H1 (cell line): ENCODE results near the gene SND1. TPM values are rescaled to one million over a fixed set of nuclear protein-coding genes. Genes with fewer than 3 reads are reported as not detected.

Experiments
- CTCF ChIA-PET: fragments of 300-600 bp; sonication (Branson Sonifier 250); formaldehyde crosslinking; loops from one replicate; lab custom pipeline; 2021; ENCODE audit not compliant: partially characterized antibody; lab: Charles Lee
- POLR2A ChIA-PET: fragments of 300-600 bp; sonication (Branson Sonifier 250); formaldehyde crosslinking; loops from one replicate; lab custom pipeline; 2021; ENCODE audit warnings: inconsistent platforms; ENCODE audit not compliant: partially characterized antibody; lab: Charles Lee
- DNase-seq, 2 experiments: peaks; one replicate each; pipeline versions ENCODE4 v3.0.0 to v3.0.0-alpha.2; 2010 to 2022; ENCODE audit warnings: low spot score in 2 of 2, low read depth in 1 of 2, mixed read lengths in 1 of 2
- FAIRE-seq: peaks from 2 replicates; lab custom pipeline; 2011; peaks lifted over from hg19 to GRCh38; lab: Jason Lieb, UNC
- H2AFZ ChIP-seq: 2 replicates; pipeline ENCODE4 v1.8.1; 2012; ENCODE audit warnings: low read length, inconsistent platforms
- H2AK5ac ChIP-seq: 2 replicates; pipeline ENCODE4 v1.6.1; 2013; ENCODE audit warnings: low read depth, low read length
- H2BK120ac ChIP-seq: replicated peaks from 2 replicates; pipeline ENCODE3; 2013; ENCODE audit warnings: low read depth, low read length, inconsistent platforms
- H2BK12ac ChIP-seq: 2 replicates; pipeline ENCODE4 v1.6.1; 2013; ENCODE audit warnings: low read depth, low read length
- H2BK15ac ChIP-seq: 2 replicates; pipeline ENCODE4 v1.6.1; 2013; ENCODE audit warnings: low read length
- H2BK20ac ChIP-seq: 2 replicates; pipeline ENCODE4 v1.6.1; 2013; ENCODE audit warnings: low read length
- H2BK5ac ChIP-seq: 2 replicates; pipeline ENCODE4 v1.6.1; 2013; ENCODE audit warnings: low read depth, low read length
- H3K14ac ChIP-seq: 2 replicates; pipeline ENCODE4 v1.6.1; 2013; ENCODE audit warnings: inconsistent platforms; ENCODE audit not compliant: insufficient read length
- H3K18ac ChIP-seq: 2 replicates; pipeline ENCODE4 v1.6.1; 2013; ENCODE audit warnings: low read length; ENCODE audit errors: extremely low read depth
- H3K23ac ChIP-seq: 2 replicates; pipeline ENCODE4 v1.6.1; 2013; ENCODE audit warnings: inconsistent platforms; ENCODE audit not compliant: insufficient read length
- H3K23me2 ChIP-seq: 2 replicates; pipeline ENCODE4 v1.6.1; 2013; ENCODE audit warnings: low read depth, low read length
- H3K27ac ChIP-seq: 2 replicates; pipeline ENCODE4 v1.6.1; 2011; ENCODE audit warnings: low read depth, low read length, inconsistent platforms
- H3K27me3 ChIP-seq, 4 experiments: replicated peaks in 1 of 4; 1 replicate in 1 of 4; 2 replicates in 3 of 4; pipeline versions ENCODE4 v1.6.1 to v1.8.1; 2011 to 2013; ENCODE audit warnings: low read length in 3 of 4, mild to moderate bottlenecking in 3 of 4, inconsistent platforms in 2 of 4, mixed read lengths in 2 of 4, moderate library complexity in 1 of 4; ENCODE audit not compliant: control insufficient read depth in 3 of 4, insufficient read depth in 3 of 4; ENCODE audit errors: extremely low read depth in 1 of 4
- H3K36me3 ChIP-seq, 4 experiments: 2 replicates each; pipeline versions ENCODE4 v1.6.1 to v1.8.1; 2011 to 2013; ENCODE audit warnings: mild to moderate bottlenecking in 4 of 4, low read length in 3 of 4, moderate library complexity in 2 of 4, control low read depth in 1 of 4, inconsistent platforms in 1 of 4; ENCODE audit not compliant: insufficient read depth in 4 of 4, control insufficient read depth in 2 of 4
- H3K4ac ChIP-seq: replicated peaks from 2 replicates; pipeline ENCODE3; 2013; ENCODE audit warnings: low read length, low read depth, mixed read lengths, inconsistent platforms; ENCODE audit not compliant: insufficient read length
- H3K4me1 ChIP-seq, 4 experiments: replicated peaks in 1 of 4; 1 replicate in 1 of 4; 2 replicates in 3 of 4; pipeline versions ENCODE4 v1.6.1 to v1.8.1; 2011 to 2013; ENCODE audit warnings: low read length in 3 of 4, inconsistent platforms in 2 of 4, mixed read lengths in 1 of 4; ENCODE audit not compliant: insufficient read depth in 4 of 4, control insufficient read depth in 3 of 4
- H3K4me2 ChIP-seq, 2 experiments: 2 replicates each; pipeline versions ENCODE4 v1.6.1 to v1.8.1; 2011 to 2013; ENCODE audit warnings: low read depth in 2 of 2, low read length in 2 of 2, control low read depth in 1 of 2, inconsistent platforms in 1 of 2, mild to moderate bottlenecking in 1 of 2; ENCODE audit not compliant: insufficient read depth in 1 of 2
- H3K4me3 ChIP-seq, 4 experiments: fragments of 200-600, 300-600 bp in 1 of 4; sonication (generic), shearing (Covaris generic), sonication (Bioruptor Twin) in 1 of 4; 2 replicates each; pipeline versions ENCODE4 v1.5.1 to v1.8.1; 2011 to 2016; ENCODE audit warnings: low read length in 4 of 4, low read depth in 3 of 4, control low read depth in 2 of 4, inconsistent platforms in 2 of 4, mild to moderate bottlenecking in 2 of 4, mixed read lengths in 1 of 4, moderate library complexity in 1 of 4; ENCODE audit not compliant: insufficient read depth in 2 of 4; ENCODE audit errors: extremely low read depth in 1 of 4
- H3K56ac ChIP-seq: replicated peaks from 2 replicates; pipeline ENCODE3; 2013; ENCODE audit warnings: low read depth, mild to moderate bottlenecking, mixed read lengths, low read length, inconsistent platforms; ENCODE audit not compliant: insufficient read length
- H3K79me1 ChIP-seq: 2 replicates; pipeline ENCODE4 v1.6.1; 2013; ENCODE audit warnings: low read depth, low read length, control low read depth
- H3K79me2 ChIP-seq, 2 experiments: 2 replicates each; pipeline versions ENCODE4 v1.6.1 to v1.8.1; 2012 to 2013; ENCODE audit warnings: low read length in 2 of 2, mild to moderate bottlenecking in 2 of 2, inconsistent platforms in 1 of 2; ENCODE audit not compliant: insufficient read depth in 2 of 2, control insufficient read depth in 1 of 2
- H3K9ac ChIP-seq, 4 experiments: replicated peaks in 1 of 4; 1 replicate in 1 of 4; 2 replicates in 3 of 4; pipeline versions ENCODE4 v1.6.1 to v1.8.1; 2011 to 2013; ENCODE audit warnings: low read depth in 3 of 4, low read length in 3 of 4, control low read depth in 2 of 4, mild to moderate bottlenecking in 2 of 4, moderate library complexity in 2 of 4, inconsistent platforms in 1 of 4; ENCODE audit errors: extremely low read depth in 1 of 4
- H3K9me3 ChIP-seq, 2 experiments: 2 replicates each; pipeline versions ENCODE4 v1.6.1 to v1.8.1; 2012 to 2013; ENCODE audit warnings: mild to moderate bottlenecking in 2 of 2, moderate library complexity in 2 of 2, control low read depth in 1 of 2, inconsistent platforms in 1 of 2, low read depth in 1 of 2, low read length in 1 of 2, mixed read lengths in 1 of 2; ENCODE audit not compliant: insufficient read depth in 2 of 2
- H4K20me1 ChIP-seq, 2 experiments: replicated peaks in 1 of 2; 2 replicates each; pipeline versions ENCODE3 to v1.8.1; 2011 to 2013; ENCODE audit warnings: inconsistent platforms in 2 of 2, low read length in 2 of 2, mild to moderate bottlenecking in 1 of 2; ENCODE audit not compliant: insufficient read depth in 2 of 2, control insufficient read depth in 1 of 2
- H4K5ac ChIP-seq: 2 replicates; pipeline ENCODE4 v1.6.1; 2013; ENCODE audit warnings: low read length, low read depth, mixed read lengths, inconsistent platforms; ENCODE audit not compliant: insufficient read length
- H4K8ac ChIP-seq: 2 replicates; pipeline ENCODE4 v1.8.0; 2013; ENCODE audit warnings: mild to moderate bottlenecking, moderate library complexity, low read length, inconsistent platforms; ENCODE audit not compliant: insufficient read depth; ENCODE audit errors: extremely low read depth
- H4K91ac ChIP-seq: replicated peaks from 2 replicates; pipeline ENCODE3; 2013; ENCODE audit warnings: low read length, mixed read lengths, inconsistent platforms; ENCODE audit not compliant: insufficient read length
- RAD21 ChIP-seq, 2 experiments: IDR thresholded peaks in 1 of 2; conservative IDR thresholded peaks in 1 of 2; 2 replicates each; pipeline ENCODE4 v1.6.1; 2011; ENCODE audit warnings: low read depth in 2 of 2, low read length in 2 of 2, improper control_type of control experiment in 1 of 2, inconsistent platforms in 1 of 2, mild to moderate bottlenecking in 1 of 2, moderate library complexity in 1 of 2
- USF2 ChIP-seq: IDR thresholded peaks from 2 replicates; pipeline ENCODE4 v1.6.1; 2011; ENCODE audit warnings: low read length, improper control_type of control experiment
- WGBS, 2 experiments: shearing (Covaris generic) in 1 of 2; methylation state at CpG; one replicate each; pipeline versions ENCODE4 v1.1.6 to v1.1.7; 2013 to 2015; ENCODE audit warnings: low lambda C conversion rate in 2 of 2, mixed read lengths in 2 of 2, inconsistent platforms in 1 of 2, low coverage in 1 of 2, missing lambda C conversion rate in 1 of 2; ENCODE audit not compliant: insufficient replicate concordance in 2 of 2, insufficient coverage in 1 of 2, insufficient read length in 1 of 2; ENCODE audit errors: extremely low coverage in 1 of 2, missing lambda C conversion rate in 1 of 2; 5-methylcytosine and 5-hydroxymethylcytosine counted together
- polyA plus RNA-seq, 7 experiments: library from polyadenylated mRNA; depleted of rRNA in 3 of 7; stranded (reverse) in 5 of 7; unstranded in 2 of 7; fragments of >200 nt in 5 of 7; fragments of 200-250 nt in 2 of 7; gene quantifications; 1 replicate in 5 of 7; 2 replicates in 1 of 7; 4 replicates in 1 of 7; pipeline versions ENCODE4 v1.2.1 to v1.2.3, GENCODE V29; 2011 to 2013; ENCODE audit warnings: missing spikeins in 2 of 7, mixed read lengths in 2 of 7
- total RNA-seq: library from RNA; stranded (reverse); fragmentation: NEBNext Ultra II Directional; extraction: Animal tissue kit (Norgen Biotek cat#: 25700); gene quantifications from 2 replicates; pipeline ENCODE4 v1.2.1, GENCODE V29; 2021

Gene SND1
- total and polyA plus RNA-seq, 2 of the 8 experiments (the other 6 are each of a cell fraction or from before 2014, with no cell fraction given), result 122 to 290 TPM

GRCh38 chr7:128017460-128017859 lies 365.5 kb downstream of the SND1 start:
- no peak overlapping the region for H3K4me2 ChIP-seq
- H3K36me3 ChIP-seq, result peaks cover 0 to 3% (median under 1%) of the 10 kb centered on the region in 4 experiments; a peak in 1 of 8 replicates
- no peak overlapping the region for H3K18ac ChIP-seq
- H4K5ac ChIP-seq, result no peak overlapping the region
- no peak overlapping the region for H2BK120ac ChIP-seq
- no peak overlapping the region for H3K4me3 ChIP-seq
- no peak for TF ChIP-seq USF2
- TF ChIP-seq RAD21 (IDR thresholded peaks at IDR 0.05 in 1 of 2, conservative IDR thresholded peaks at IDR 0.05 in 1 of 2; ENCODE audit: low read depth in 2 of 2, low read length in 2 of 2), result peak in 1 of 2 experiments; percentile 17; a peak in 1 of 4 replicates
- no peak overlapping the region for H4K91ac ChIP-seq
- H3K23me2 ChIP-seq, result no peaks in the 10 kb centered on the region
- H2AFZ ChIP-seq, result no peak overlapping the region
- peaks cover 10 to 16% of the 10 kb centered on the region in 2 experiments for H4K20me1 ChIP-seq
- POLR2A ChIA-PET, result interaction anchor here (0.6 kb wide), 1 partner anchor 17 kb away, joined by 3 read pairs; no protein-coding TSS in a partner anchor
- H3K56ac ChIP-seq, result no peak overlapping the region
- CTCF ChIA-PET, result interaction anchor here (0.6 to 7.3 kb wide), 16 partner anchors 9 to 256 kb away, joined by 3 to 59 read pairs (median 4); partner anchors contain the start of gene LRRC4
- no peak overlapping the region for H3K14ac ChIP-seq
- no peaks in the 10 kb centered on the region; the same call in 1 of the 2 replicates for H3K79me1 ChIP-seq
- 81% methylated on average over 6 of the region's 6 CpGs; no CpG with 5 or more reads in 1 of the 2 experiments for WGBS, 2 experiments
- H3K9me3 ChIP-seq, result no peaks in the 10 kb centered on the region
- FAIRE-seq (no peak), DNase-seq (no peak)
- peaks cover 11 to 26% (median 20%) of the 10 kb centered on the region in 4 experiments for H3K4me1 ChIP-seq
- H4K8ac ChIP-seq, result no peak overlapping the region
- H2BK20ac ChIP-seq, result no peak overlapping the region
- no peak overlapping the region for H3K9ac ChIP-seq
- 0 out of 4 replicates have a peak, but pooled peaks cover 0 to 5% of the 10 kb centered on the region in 2 experiments for H3K79me2 ChIP-seq
- H3K27me3 ChIP-seq, result no peaks in the 10 kb centered on the region
- no peak overlapping the region for H3K4ac ChIP-seq
- no peak overlapping the region for H3K27ac ChIP-seq
- no peak overlapping the region for H2BK15ac ChIP-seq
- H3K23ac ChIP-seq, result no peak overlapping the region
- H2BK12ac ChIP-seq, result no peak overlapping the region
- H2AK5ac ChIP-seq, result peak overlapping the region; percentile 46; the same call in 1 of the 2 replicates
- no peak overlapping the region for H2BK5ac ChIP-seq
